Measurements from ENCODE around the gene RIC8B. TPM values are rescaled to one million over a fixed set of nuclear protein-coding genes. Genes with fewer than 3 reads are reported as not detected.

RIC8B gene
- total and polyA plus RNA-seq, 2 of the 8 experiments (the other 6 are each of a cell fraction or from before 2014, with no cell fraction given) = 8.2 to 25.3 TPM

DNA sequence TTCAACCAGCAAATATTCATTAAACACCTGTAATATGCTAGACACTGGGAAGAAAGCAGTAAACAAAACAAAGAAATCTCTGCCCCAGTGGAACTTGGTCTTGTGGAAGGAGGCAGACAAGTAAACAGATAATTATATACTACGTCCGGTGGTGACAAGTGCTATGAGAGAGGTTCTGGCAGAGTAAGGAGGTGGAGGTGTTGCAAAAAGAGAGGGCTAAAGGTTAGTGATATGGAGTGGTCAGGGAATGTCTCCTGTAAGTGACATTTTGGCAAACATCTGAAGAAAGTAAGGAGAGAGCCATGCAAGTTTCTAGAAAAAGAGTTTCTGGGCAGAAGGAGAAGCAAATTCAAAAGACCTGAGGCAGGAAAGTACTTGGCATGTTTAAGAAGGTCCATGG, 73.4 kb downstream of the RIC8B start:
- WGBS, 2 experiments (ENCODE audit: extremely low coverage in 1 of 2, insufficient coverage in 1 of 2, insufficient read length in 1 of 2, insufficient replicate concordance in 2 of 2, low coverage in 1 of 2, low lambda C conversion rate in 2 of 2, missing lambda C conversion rate in 1 of 2) = 91% methylated on average over 2 of the region's 2 CpGs; no CpG with 5 or more reads in 1 of the 2 experiments
- Histone ChIP-seq H3K27ac (ENCODE audit: low read depth, low read length) (no peak overlapping the region), H3K4me3 (ENCODE audit: extremely low read depth in 1 of 4, insufficient read depth in 2 of 4, low read depth in 3 of 4, low read length in 4 of 4) (no peak overlapping the region), H2BK20ac (ENCODE audit: low read length) (no peak overlapping the region), H2BK5ac (ENCODE audit: low read depth, low read length) (no peak overlapping the region), H2BK120ac (replicated peaks; ENCODE audit: low read depth, low read length) (no peak overlapping the region), H3K56ac (replicated peaks; ENCODE audit: insufficient read length, low read depth, low read length) (no peak overlapping the region), H3K9ac (replicated peaks in 1 of 4; ENCODE audit: extremely low read depth in 1 of 4, low read depth in 3 of 4, low read length in 3 of 4) (no peak overlapping the region), H4K5ac (ENCODE audit: insufficient read length, low read depth, low read length) (no peak overlapping the region), H2BK15ac (ENCODE audit: low read length) (no peak overlapping the region), H2AK5ac (ENCODE audit: low read depth, low read length) (no peak overlapping the region), H3K36me3 (ENCODE audit: control insufficient read depth in 2 of 4, insufficient read depth in 4 of 4, low read length in 3 of 4) (peaks cover 0 to 60% (median 35%) of the 10 kb centered on the region in 4 experiments; a peak in 6 of 8 replicates), H4K91ac (replicated peaks; ENCODE audit: insufficient read length, low read length) (no peak overlapping the region), H3K23ac (ENCODE audit: insufficient read length) (no peak overlapping the region), H3K27me3 (replicated peaks in 1 of 4; ENCODE audit: control insufficient read depth in 3 of 4, extremely low read depth in 1 of 4, insufficient read depth in 3 of 4, low read length in 3 of 4) (no peaks in the 10 kb centered on the region), H4K20me1 (replicated peaks in 1 of 2; ENCODE audit: control insufficient read depth in 1 of 2, insufficient read depth in 2 of 2, low read length in 2 of 2) (no peaks in the 10 kb centered on the region), H3K79me1 (ENCODE audit: low read depth, low read length) (no peaks in the 10 kb centered on the region), H3K4me1 (replicated peaks in 1 of 4; ENCODE audit: control insufficient read depth in 3 of 4, insufficient read depth in 4 of 4, low read length in 3 of 4) (no peaks in the 10 kb centered on the region), H2BK12ac (ENCODE audit: low read depth, low read length) (no peak overlapping the region), H3K4ac (replicated peaks; ENCODE audit: insufficient read length, low read depth, low read length) (no peak overlapping the region), H3K9me3 (ENCODE audit: insufficient read depth in 2 of 2, low read depth in 1 of 2, low read length in 1 of 2) (peaks cover 2 to 5% of the 10 kb centered on the region in 2 experiments; a peak in 3 of 4 replicates), H2AFZ (ENCODE audit: low read length) (no peak overlapping the region), H4K8ac (ENCODE audit: extremely low read depth, insufficient read depth, low read length) (no peak overlapping the region), H3K18ac (ENCODE audit: extremely low read depth, low read length) (no peak overlapping the region), H3K14ac (ENCODE audit: insufficient read length) (no peak overlapping the region), H3K4me2 (ENCODE audit: insufficient read depth in 1 of 2, low read depth in 2 of 2, low read length in 2 of 2) (no peak overlapping the region), H3K79me2 (ENCODE audit: control insufficient read depth in 1 of 2, insufficient read depth in 2 of 2, low read length in 2 of 2) (no peaks in the 10 kb centered on the region), H3K23me2 (ENCODE audit: low read depth, low read length) (no peaks in the 10 kb centered on the region)
- POLR2A ChIA-PET (ENCODE audit: partially characterized antibody) = interaction anchor here (1.0 kb wide), 1 partner anchor 24 kb away, joined by 3 read pairs; no protein-coding TSS in a partner anchor
- DNase-seq (ENCODE audit: low read depth in 1 of 2, low spot score in 2 of 2) (no peak), FAIRE-seq (no peak)
- no peak for TF ChIP-seq POLR2AphosphoS5 (IDR thresholded peaks at IDR 0.05; ENCODE audit: low read depth, low read length)
- no peak for TF ChIP-seq RXRA (IDR thresholded peaks at IDR 0.05; ENCODE audit: insufficient read depth, low read depth, low read length)
- TF ChIP-seq TAF7 (optimal IDR thresholded peaks at IDR 0.05; ENCODE audit: borderline replicate concordance, low read depth, low read length) = no peak
- TF ChIP-seq SIX5 (IDR thresholded peaks at IDR 0.05; ENCODE audit: low read depth, low read length) = no peak
- no peak for TF ChIP-seq POLR2A (IDR thresholded peaks at IDR 0.05; ENCODE audit: control extremely low read depth in 1 of 2, low read depth in 2 of 2, low read length in 2 of 2)
- CTCF ChIA-PET (ENCODE audit: partially characterized antibody) = interaction anchor here (1.3 kb wide), 1 partner anchor 490 kb away, joined by 4 read pairs; no protein-coding TSS in a partner anchor
